Smooth muscle cell (in vitro differentiated cells): Measurements from ENCODE around the gene VSTM4. TPM values are rescaled to one million over a fixed set of nuclear protein-coding genes. Genes with fewer than 3 reads are reported as not detected.
A peak's percentile ranks its signal among the peaks of the same experiment; 100 is the strongest.

ENCODE experiments used
- DNase-seq: peaks from one replicate; lab custom pipeline; 2025; ENCODE audit not compliant: unreplicated experiment; lab: John Stamatoyannopoulos, UW
- H2AFZ ChIP-seq: fragments of 200-600 bp; sonication (generic); 2 replicates; pipeline ENCODE4 v1.6.0; 2016; ENCODE audit warnings: antibody characterized with exemption, low read depth, mild to moderate bottlenecking
- H3F3A ChIP-seq: fragments of 200-600 bp; sonication (generic); 2 replicates; pipeline ENCODE4 v1.6.0; 2017; ENCODE audit warnings: antibody characterized with exemption, low read depth
- H3K27ac ChIP-seq: fragments of 200-600 bp; sonication (generic); 2 replicates; pipeline ENCODE4 v1.5.1; 2016; ENCODE audit warnings: low read depth, mild to moderate bottlenecking
- H3K27me3 ChIP-seq: fragments of 200-600 bp; sonication (generic); 2 replicates; pipeline ENCODE4 v1.6.1; 2016; ENCODE audit warnings: low read depth, mild to moderate bottlenecking
- H3K36me3 ChIP-seq: fragments of 200-600 bp; sonication (generic); 2 replicates; pipeline ENCODE4 v1.5.1; 2016; ENCODE audit warnings: low read depth
- H3K4me1 ChIP-seq: fragments of 200-600 bp; sonication (generic); 2 replicates; pipeline ENCODE4 v1.5.1; 2016; ENCODE audit warnings: low read depth
- H3K4me2 ChIP-seq: fragments of 200-600 bp; sonication (generic); 2 replicates; pipeline ENCODE4 v1.6.0; 2016; ENCODE audit warnings: mild to moderate bottlenecking
- H3K4me3 ChIP-seq: fragments of 200-600 bp; sonication (generic); 2 replicates; pipeline ENCODE4 v1.5.1; 2016; ENCODE audit warnings: mild to moderate bottlenecking
- H3K79me2 ChIP-seq: fragments of 200-600 bp; sonication (generic); 2 replicates; pipeline ENCODE4 v1.6.0; 2016; ENCODE audit warnings: low read depth, mild to moderate bottlenecking
- H3K9ac ChIP-seq: fragments of 200-600 bp; sonication (generic); 2 replicates; pipeline ENCODE4 v1.6.0; 2016; ENCODE audit warnings: low read depth
- H3K9me3 ChIP-seq: fragments of 200-600 bp; sonication (generic); replicated peaks from 2 replicates; pipeline ENCODE4 v1.5.1; 2016; ENCODE audit warnings: low read depth
- H4K20me1 ChIP-seq: fragments of 200-600 bp; sonication (generic); 2 replicates; pipeline ENCODE4 v1.6.0; 2016; ENCODE audit warnings: low read depth
- CTCF ChIP-seq: fragments of 200-600 bp; sonication (generic); IDR thresholded peaks from 2 replicates; pipeline ENCODE4 v1.5.1; 2017; ENCODE audit warnings: borderline replicate concordance, mild to moderate bottlenecking, antibody characterized with exemption; ENCODE audit not compliant: insufficient read depth, poor library complexity, severe bottlenecking
- WGBS: methylation state at CpG from one replicate; pipeline ENCODE4 v1.1.7; 2016; ENCODE audit warnings: low lambda C conversion rate; 5-methylcytosine and 5-hydroxymethylcytosine counted together
- polyA plus RNA-seq: library from polyadenylated mRNA; unstranded; fragments of >200 nt; fragmentation: Nextera tagmentation; extraction: Ambion mirVana; gene quantifications from 2 replicates; pipeline ENCODE4 v1.2.1, GENCODE V29; 2016
- total RNA-seq: library from RNA; depleted of rRNA; stranded (reverse); fragments of >200 nt; gene quantifications from 2 replicates; pipeline ENCODE4 v1.2.3, GENCODE V29; 2014

Gene VSTM4
- total RNA-seq: 5.1 and 5.2 TPM in 2 replicates
- 5.7 and 7.7 TPM in 2 replicates for polyA plus RNA-seq

GRCh38 chr10:49115015-49115795 lies at the start of gene VSTM4:
TSS of gene VSTM4 (minus strand) at chr10:49115522. CDS start at chr10:49115485, 37 bp downstream.
- H4K20me1 ChIP-seq: no peaks in the 10 kb centered on the region
- no peaks in the 10 kb centered on the region for H3K9me3 ChIP-seq
- peak within 1 kb of the TSS; percentile 67 for H2AFZ ChIP-seq
- peak within 1 kb of the TSS; percentile 88 for H3K4me2 ChIP-seq
- H3K4me1 ChIP-seq: peaks cover 15% of the 10 kb centered on the region
- 5% methylated on average over 46 of the region's 95 CpGs for WGBS
- TF ChIP-seq CTCF: no peak
- no peaks in the 10 kb centered on the region for H3K27me3 ChIP-seq
- peak; percentile 25 for DNase-seq
- no peaks in the 10 kb centered on the region for H3F3A ChIP-seq
- H3K9ac ChIP-seq: peak within 1 kb of the TSS; percentile 79
- peak within 1 kb of the TSS; percentile 49 for H3K27ac ChIP-seq
- no peaks in the 10 kb centered on the region for H3K36me3 ChIP-seq
- no peaks in the 10 kb centered on the region for H3K79me2 ChIP-seq
- peak within 1 kb of the TSS; percentile 64 for H3K4me3 ChIP-seq

- TF ChIP-seq CTCF: peak; percentile 44
- Histone ChIP-seq H3K27me3 (no peaks in the 10 kb centered on the region), H3K4me2 (no peak overlapping the region), H3F3A (no peaks in the 10 kb centered on the region), H3K9ac (no peak overlapping the region), H4K20me1 (no peaks in the 10 kb centered on the region), H2AFZ (no peak overlapping the region), H3K36me3 (no peaks in the 10 kb centered on the region), H3K27ac (no peak overlapping the region), H3K79me2 (no peaks in the 10 kb centered on the region), H3K4me1 (no peaks in the 10 kb centered on the region), H3K9me3 (no peaks in the 10 kb centered on the region), H3K4me3 (no peak overlapping the region)
- DNase-seq: no peak
- whole genome bisulfite sequencing: 63% methylated on average over 9 of the region's 9 CpGs
These were observed 49.4 kb upstream of the VSTM4 start for GRCh38 chr10:49164559-49165188.

- no peak overlapping the region for H3K4me3 ChIP-seq
- 61% methylated on average over 4 of the region's 4 CpGs for WGBS
- DNase-seq: no peak
- H3K4me2 ChIP-seq: no peak overlapping the region
- H3K79me2 ChIP-seq: no peaks in the 10 kb centered on the region
- TF ChIP-seq CTCF: no peak
- no peaks in the 10 kb centered on the region for H3K36me3 ChIP-seq
- H3K4me1 ChIP-seq: no peaks in the 10 kb centered on the region
- peak overlapping the region; percentile 77 for H3K27ac ChIP-seq
- H3K9me3 ChIP-seq: no peaks in the 10 kb centered on the region
- no peaks in the 10 kb centered on the region for H4K20me1 ChIP-seq
- no peaks in the 10 kb centered on the region for H3F3A ChIP-seq
- H2AFZ ChIP-seq: no peak overlapping the region
- no peak overlapping the region for H3K9ac ChIP-seq
- no peaks in the 10 kb centered on the region for H3K27me3 ChIP-seq
These were observed 48.4 kb upstream of the VSTM4 start for GRCh38 chr10:49163741-49164140.
